Esophagus muscularis mucosa (tissue), 4 donors: ENCODE data around the gene IFRD2. TPM values are rescaled to one million over a fixed set of nuclear protein-coding genes. Genes with fewer than 3 reads are reported as not detected.

Experiments used
- DNase-seq: peaks from one replicate; pipeline ENCODE4 v3.0.0-alpha.2; 2017; ENCODE audit errors: extremely low spot score
- H3K27ac ChIP-seq, 4 donors: fragments of 200-600 bp; sonication (generic); replicated peaks in 1 of 4; 1 replicate in 3 of 4; 2 replicates in 1 of 4; pipeline ENCODE4 v1.5.1; 2016 to 2019; ENCODE audit warnings: mild to moderate bottlenecking in 1 of 4
- H3K27me3 ChIP-seq, 4 donors: fragments of 200-600 bp; sonication (generic); one replicate each; pipeline versions ENCODE4 v1.5.1 to v1.6.0; 2016 to 2019
- H3K36me3 ChIP-seq, 4 donors: fragments of 200-600 bp; sonication (generic); one replicate each; pipeline ENCODE4 v1.5.1; 2016 to 2019
- H3K4me1 ChIP-seq, 4 donors: fragments of 200-600 bp; sonication (generic); one replicate each; pipeline ENCODE4 v1.5.1; 2016 to 2019
- H3K4me3 ChIP-seq, 4 donors: fragments of 200-600 bp; sonication (generic); 1 replicate in 2 of 4; 2 replicates in 2 of 4; pipeline ENCODE4 v1.5.1; 2016 to 2019; ENCODE audit warnings: mild to moderate bottlenecking in 4 of 4, moderate library complexity in 1 of 4
- H3K9me3 ChIP-seq, 4 donors: fragments of 200-600 bp; sonication (generic); 1 replicate in 3 of 4; 2 replicates in 1 of 4; pipeline ENCODE4 v1.5.1; 2016 to 2019
- CTCF ChIP-seq, 3 experiments: fragments of 200-600 bp in 2 of 3; fragments of 450-650 bp in 1 of 3; sonication (generic) in 2 of 3; IDR thresholded peaks; one replicate each; pipeline ENCODE4 v1.5.1; 2017 to 2019; ENCODE audit warnings: antibody characterized with exemption in 3 of 3, mild to moderate bottlenecking in 2 of 3, moderate library complexity in 1 of 3
- EP300 ChIP-seq: sonication (generic); formaldehyde crosslinking; IDR thresholded peaks from one replicate; pipeline ENCODE4 v1.6.1; 2017; ENCODE audit warnings: antibody characterized with exemption
- POLR2A ChIP-seq: fragments of 450-650 bp; IDR thresholded peaks from one replicate; pipeline ENCODE4 v1.6.1; 2017; ENCODE audit warnings: antibody characterized with exemption, moderate library complexity, mild to moderate bottlenecking, low read depth
- POLR2AphosphoS5 ChIP-seq, 2 donors: sonication (generic); formaldehyde crosslinking; IDR thresholded peaks; one replicate each; pipeline ENCODE4 v1.6.1; 2017; ENCODE audit warnings: antibody characterized with exemption in 2 of 2
- WGBS: methylation state at CpG from one replicate; pipeline ENCODE4 v1.1.5; 2018; 5-methylcytosine and 5-hydroxymethylcytosine counted together
- intact Hi-C: fragments of 100-400 bp; cut with DNase I; formaldehyde crosslinking; loops from one replicate; pipeline ENCODE4 v1.15.1; 2023
- total RNA-seq, 4 donors: library from RNA; depleted of rRNA; stranded (reverse); fragments of >200 nt; gene quantifications; one replicate each; pipeline versions ENCODE4 v1.1.0 to v1.2.1, GENCODE V29; 2016

Gene IFRD2
- total RNA-seq, 4 donors from 2014 or later: 49.4 to 106 (median 85.8) TPM

- H3K27me3 ChIP-seq: no peaks in the 10 kb centered on the region
- intact Hi-C loops: loop anchor here (2.0 kb wide), 1 partner anchor 13 kb away; no protein-coding TSS in a partner anchor
- H3K27ac ChIP-seq: peak overlapping the region; percentile 93 to 100 (median 96)
- H3K9me3 ChIP-seq: no peaks in the 10 kb centered on the region
- no peak for DNase-seq
- peak overlapping the region; percentile 59 to 69 (median 64) for H3K4me3 ChIP-seq
- TF ChIP-seq EP300: no peak
- TF ChIP-seq POLR2A: no peak
- TF ChIP-seq CTCF (IDR thresholded peaks at IDR 0.05): no peak
- no peak for TF ChIP-seq POLR2AphosphoS5 (IDR thresholded peaks at IDR 0.05)
- WGBS: 27% methylated on average over 8 of the region's 18 CpGs
- H3K36me3 ChIP-seq: peaks cover 24 to 46% (median 44%) of the 10 kb centered on the region in 4 donors
- H3K4me1 ChIP-seq: peaks cover 64 to 93% (median 88%) of the 10 kb centered on the region in 4 donors
Observed at GRCh38 chr3:50259432-50260026, 32.7 kb downstream of the IFRD2 start.

DNA sequence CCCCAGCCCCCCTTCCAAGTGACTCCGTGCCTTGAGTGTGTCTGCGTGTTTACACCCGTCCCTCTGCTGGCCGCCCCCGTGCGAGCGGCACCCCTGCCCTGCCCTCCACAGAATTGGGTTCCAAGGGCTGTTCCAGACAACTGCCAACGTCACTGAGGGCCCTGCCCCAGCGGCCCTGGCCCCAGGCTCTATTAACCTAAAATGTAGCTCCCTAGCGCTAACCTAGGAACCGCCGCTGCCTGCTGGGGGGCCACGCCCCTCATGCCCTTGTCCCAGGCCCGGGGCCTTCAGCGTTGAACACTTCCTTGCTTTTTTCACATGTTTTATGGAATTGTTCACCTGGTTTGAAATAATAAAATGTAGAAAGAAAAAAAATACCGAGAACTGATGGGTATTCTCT is 33.2 kb downstream of the IFRD2 start:
- H3K27me3 ChIP-seq: no peaks in the 10 kb centered on the region
- no peaks in the 10 kb centered on the region for H3K9me3 ChIP-seq
- H3K4me1 ChIP-seq: peaks cover 64 to 93% (median 88%) of the 10 kb centered on the region in 4 donors
- DNase-seq: no peak
- WGBS: 84% methylated on average over 16 of the region's 16 CpGs
- TF ChIP-seq EP300 (no peak), POLR2A (no peak), CTCF (IDR thresholded peaks at IDR 0.05) (no peak), POLR2AphosphoS5 (IDR thresholded peaks at IDR 0.05) (no peak)
- no peak overlapping the region for H3K4me3 ChIP-seq
- intact Hi-C loops: loop anchor here (2.0 kb wide), 1 partner anchor 14 kb away; no protein-coding TSS in a partner anchor
- H3K36me3 ChIP-seq: peaks cover 29 to 51% (median 48%) of the 10 kb centered on the region in 4 donors
- H3K27ac ChIP-seq: peak overlapping the region; percentile 93 to 100 (median 96)

DNA sequence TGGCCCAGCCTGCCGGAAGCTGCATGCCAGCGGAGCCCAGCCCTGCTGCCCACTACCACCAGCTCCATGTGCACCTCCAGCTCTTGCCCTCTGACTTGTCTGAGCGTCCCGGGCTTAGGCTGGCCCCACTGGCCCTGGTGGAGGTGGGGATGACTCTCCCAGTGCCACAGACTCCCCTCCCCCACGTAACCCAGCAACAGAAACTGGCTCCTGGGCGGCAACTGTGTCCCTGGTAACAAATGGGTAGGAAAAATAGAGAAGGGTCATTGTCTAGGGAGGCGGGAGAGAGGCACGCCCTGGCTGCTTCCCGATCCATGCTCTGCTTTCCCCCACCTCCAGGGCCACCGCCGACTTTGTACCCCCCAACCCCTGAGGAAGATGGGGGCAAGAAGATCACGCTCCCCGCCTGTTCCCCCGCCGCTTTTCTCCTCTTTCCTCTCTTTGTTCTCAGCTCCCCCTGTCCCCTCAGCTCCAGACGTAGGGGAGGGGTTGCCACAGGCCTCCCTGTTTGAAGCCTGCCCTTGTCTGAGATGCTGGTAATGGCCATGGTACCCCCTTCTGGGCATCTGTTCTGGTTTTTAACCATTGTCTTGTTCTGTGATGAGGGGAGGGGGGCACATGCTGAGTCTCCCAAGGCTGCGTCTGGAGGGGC is 34.1 kb downstream of the IFRD2 start:
- WGBS: 54% methylated on average over 12 of the region's 17 CpGs
- DNase-seq: no peak
- Histone ChIP-seq H3K36me3 (peaks cover 32 to 59% (median 56%) of the 10 kb centered on the region in 4 donors), H3K9me3 (no peaks in the 10 kb centered on the region), H3K27ac (peak overlapping the region; percentile 93 to 100 (median 96)), H3K4me1 (peaks cover 60 to 93% (median 87%) of the 10 kb centered on the region in 4 donors), H3K4me3 (no peak overlapping the region), H3K27me3 (no peaks in the 10 kb centered on the region)
- no peak for TF ChIP-seq POLR2AphosphoS5 (IDR thresholded peaks at IDR 0.05)
- no peak for TF ChIP-seq EP300
- TF ChIP-seq CTCF (IDR thresholded peaks at IDR 0.05): no peak
- no peak for TF ChIP-seq POLR2A
- intact Hi-C loops: loop anchor here (2.0 kb wide), 1 partner anchor 15 kb away; no protein-coding TSS in a partner anchor

DNA sequence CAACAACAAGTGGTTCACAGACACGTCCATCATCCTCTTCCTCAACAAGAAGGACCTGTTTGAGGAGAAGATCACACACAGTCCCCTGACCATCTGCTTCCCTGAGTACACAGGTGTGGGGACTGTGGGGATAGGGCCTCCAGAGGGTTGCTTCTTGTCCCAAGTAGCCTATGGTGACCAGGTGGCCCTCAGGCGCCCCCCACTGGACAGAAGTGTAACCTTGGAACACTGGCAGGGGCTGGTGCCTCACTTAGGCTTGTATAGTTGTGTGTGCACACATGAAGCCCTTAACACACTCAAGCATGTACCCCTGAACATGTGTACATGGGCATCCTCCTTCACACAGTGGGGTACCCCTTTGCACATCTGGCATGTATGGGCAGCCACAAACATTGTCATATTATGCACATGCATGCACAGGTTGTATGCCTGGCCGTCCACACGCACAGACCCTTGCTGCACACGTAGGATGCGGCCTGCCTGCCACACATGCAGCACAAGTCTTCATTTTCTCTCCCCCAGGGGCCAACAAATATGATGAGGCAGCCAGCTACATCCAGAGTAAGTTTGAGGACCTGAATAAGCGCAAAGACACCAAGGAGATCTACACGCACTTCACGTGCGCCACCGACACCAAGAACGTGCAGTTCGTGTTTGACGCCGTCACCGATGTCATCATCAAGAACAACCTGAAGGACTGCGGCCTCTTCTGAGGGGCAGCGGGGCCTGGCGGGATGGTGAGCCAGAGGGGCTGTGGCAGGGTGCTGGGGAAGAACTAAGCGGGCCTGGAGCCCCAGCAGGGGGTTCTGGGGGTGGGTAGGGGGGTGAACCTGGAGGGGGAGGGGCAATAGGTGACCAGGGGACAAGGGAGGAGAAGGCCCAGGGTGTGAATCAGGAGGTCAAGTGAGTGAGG is 35.0 kb downstream of the IFRD2 start:
- TF ChIP-seq POLR2AphosphoS5 (IDR thresholded peaks at IDR 0.05) (peak in 1 of 2 donors; percentile 5), EP300 (no peak), CTCF (IDR thresholded peaks at IDR 0.05) (peak in 2 of 3 experiments; percentile 17 to 51)
- intact Hi-C loops: no loop called here
- Histone ChIP-seq H3K36me3 (peaks cover 41 to 69% (median 65%) of the 10 kb centered on the region in 4 donors), H3K4me1 (peaks cover 67 to 93% (median 87%) of the 10 kb centered on the region in 4 donors), H3K27me3 (no peaks in the 10 kb centered on the region), H3K27ac (peak overlapping the region; percentile 93 to 100 (median 96)), H3K4me3 (no peak overlapping the region), H3K9me3 (no peaks in the 10 kb centered on the region)
- no peak for DNase-seq
- 93% methylated on average over 18 of the region's 20 CpGs for WGBS
